ENCODE results near the gene ACTL7A. TPM values are rescaled to one million over a fixed set of nuclear protein-coding genes. Genes with fewer than 3 reads are reported as not detected.

The ACTL7A gene
- total and polyA plus RNA-seq, 2 experiments from 2014 or later = not detected

- TF ChIP-seq ZNF462 (CRISPR knock-in tag; IDR thresholded peaks at IDR 0.05) (no peak), CREB1 (CRISPR knock-in tag; IDR thresholded peaks at IDR 0.05; ENCODE audit: low read depth) (no peak), CTCF (conservative IDR thresholded peaks at IDR 0.05; ENCODE audit: low read depth in 2 of 2) (no peak)
Observed at GRCh38 chr9:108834959-108835665, 27.0 kb upstream of the ACTL7A start (continued).

GRCh38 chr9:108835831-108836230 is 26.2 kb upstream of the ACTL7A start:
- peaks cover 7% of the 10 kb centered on the region; the same call in 1 of the 2 replicates for H3K9me2 ChIP-seq (ENCODE audit: insufficient read depth)
- Mint-ChIP-seq H3K4me1 (peaks cover 12% of the 10 kb centered on the region), H3K36me3 (ENCODE audit: low read depth) (no peaks in the 10 kb centered on the region; the same call in 2 of the 3 replicates), H3K27me3 (ENCODE audit: insufficient read depth, low read depth, poor library complexity) (peaks cover 2% of the 10 kb centered on the region), H3K4me3 (no peak overlapping the region), H3K27ac (no peak overlapping the region), H3K9me3 (no peaks in the 10 kb centered on the region)
- no peaks in the 10 kb centered on the region for H3F3A ChIP-seq (replicated peaks; ENCODE audit: low read depth)
- no peaks in the 10 kb centered on the region for H3K79me2 ChIP-seq (replicated peaks; ENCODE audit: insufficient read depth)
- no peak overlapping the region for H2AFZ ChIP-seq
- no peak overlapping the region for H3K4me3 ChIP-seq
- DNase-seq (ENCODE audit: low spot score) (no peak), ATAC-seq (no peak)
- H3K27ac ChIP-seq (ENCODE audit: low read depth) = no peak overlapping the region
- H3K4me1 ChIP-seq (ENCODE audit: insufficient read depth) = no peaks in the 10 kb centered on the region; the same call in 1 of the 2 replicates
- no peaks in the 10 kb centered on the region for H3K27me3 ChIP-seq (ENCODE audit: insufficient read depth)
- H3K4me2 ChIP-seq = no peak overlapping the region
- no peaks in the 10 kb centered on the region for H3K36me3 ChIP-seq (ENCODE audit: insufficient read depth)
- H4K20me1 ChIP-seq (replicated peaks; ENCODE audit: insufficient read depth) = no peaks in the 10 kb centered on the region
- TF ChIP-seq NANOG (IDR thresholded peaks at IDR 0.05; ENCODE audit: borderline replicate concordance) (no peak), EZH2phosphoT487 (IDR thresholded peaks at IDR 0.05; ENCODE audit: unreplicated experiment) (no peak), STAT1 (IDR thresholded peaks at IDR 0.05; ENCODE audit: unreplicated experiment) (no peak), ZNF331 (CRISPR knock-in tag; IDR thresholded peaks at IDR 0.05; ENCODE audit: low read depth) (no peak), ZNF114 (CRISPR knock-in tag; IDR thresholded peaks at IDR 0.05) (no peak), CTCF (conservative IDR thresholded peaks at IDR 0.05; ENCODE audit: low read depth in 2 of 2) (no peak), ETS1 (IDR thresholded peaks at IDR 0.05) (no peak)
